Hepatocyte (in vitro differentiated cells): ENCODE results near the gene HOXB3.

ENCODE experiments used
- CTCF ChIP-seq: fragments of 200-600 bp; sonication (generic); IDR thresholded peaks from 2 replicates; pipeline ENCODE4 v1.5.1; 2016; ENCODE audit warnings: antibody characterized with exemption, mild to moderate bottlenecking; ENCODE audit not compliant: poor library complexity
- EZH2 ChIP-seq: fragments of 200-600 bp; sonication (generic); IDR thresholded peaks from 2 replicates; pipeline ENCODE4 v1.6.1; 2016; ENCODE audit warnings: antibody characterized with exemption, mild to moderate bottlenecking, borderline replicate concordance
- EZH2phosphoT487 ChIP-seq: fragments of 200-600 bp; sonication (generic); IDR thresholded peaks from one replicate; pipeline ENCODE4 v1.6.1; 2018; ENCODE audit warnings: antibody characterized with exemption, mild to moderate bottlenecking, low read depth, moderate library complexity; ENCODE audit not compliant: unreplicated experiment, severe bottlenecking

GRCh38 chr17:48594538-48595277 lies 4.7 kb upstream of the HOXB3 start:
- TF ChIP-seq CTCF (no peak), EZH2 (peak; percentile 88), EZH2phosphoT487 (no peak)
